H1 (cell line): ENCODE data around the gene NFIX. TPM values are rescaled to one million over a fixed set of nuclear protein-coding genes. Genes with fewer than 3 reads are reported as not detected.
A peak's percentile ranks its signal among the peaks of the same experiment; 100 is the strongest.

Experiments used
- CTCF ChIA-PET: fragments of 300-600 bp; sonication (Branson Sonifier 250); formaldehyde crosslinking; loops from one replicate; lab custom pipeline; 2021; ENCODE audit not compliant: partially characterized antibody; lab: Charles Lee
- POLR2A ChIA-PET: fragments of 300-600 bp; sonication (Branson Sonifier 250); formaldehyde crosslinking; loops from one replicate; lab custom pipeline; 2021; ENCODE audit warnings: inconsistent platforms; ENCODE audit not compliant: partially characterized antibody; lab: Charles Lee
- DNase-seq, 2 experiments: peaks; one replicate each; pipeline versions ENCODE4 v3.0.0 to v3.0.0-alpha.2; 2010 to 2022; ENCODE audit warnings: low spot score in 2 of 2, low read depth in 1 of 2, mixed read lengths in 1 of 2
- FAIRE-seq: peaks from 2 replicates; lab custom pipeline; 2011; peaks lifted over from hg19 to GRCh38; lab: Jason Lieb, UNC
- H2AFZ ChIP-seq: 2 replicates; pipeline ENCODE4 v1.8.1; 2012; ENCODE audit warnings: low read length, inconsistent platforms
- H2AK5ac ChIP-seq: 2 replicates; pipeline ENCODE4 v1.6.1; 2013; ENCODE audit warnings: low read depth, low read length
- H2BK120ac ChIP-seq: replicated peaks from 2 replicates; pipeline ENCODE3; 2013; ENCODE audit warnings: low read depth, low read length, inconsistent platforms
- H2BK12ac ChIP-seq: 2 replicates; pipeline ENCODE4 v1.6.1; 2013; ENCODE audit warnings: low read depth, low read length
- H2BK15ac ChIP-seq: 2 replicates; pipeline ENCODE4 v1.6.1; 2013; ENCODE audit warnings: low read length
- H2BK20ac ChIP-seq: 2 replicates; pipeline ENCODE4 v1.6.1; 2013; ENCODE audit warnings: low read length
- H2BK5ac ChIP-seq: 2 replicates; pipeline ENCODE4 v1.6.1; 2013; ENCODE audit warnings: low read depth, low read length
- H3K14ac ChIP-seq: 2 replicates; pipeline ENCODE4 v1.6.1; 2013; ENCODE audit warnings: inconsistent platforms; ENCODE audit not compliant: insufficient read length
- H3K18ac ChIP-seq: 2 replicates; pipeline ENCODE4 v1.6.1; 2013; ENCODE audit warnings: low read length; ENCODE audit errors: extremely low read depth
- H3K23ac ChIP-seq: 2 replicates; pipeline ENCODE4 v1.6.1; 2013; ENCODE audit warnings: inconsistent platforms; ENCODE audit not compliant: insufficient read length
- H3K23me2 ChIP-seq: 2 replicates; pipeline ENCODE4 v1.6.1; 2013; ENCODE audit warnings: low read depth, low read length
- H3K27ac ChIP-seq: 2 replicates; pipeline ENCODE4 v1.6.1; 2011; ENCODE audit warnings: low read depth, low read length, inconsistent platforms
- H3K27me3 ChIP-seq, 4 experiments: replicated peaks in 1 of 4; 1 replicate in 1 of 4; 2 replicates in 3 of 4; pipeline versions ENCODE4 v1.6.1 to v1.8.1; 2011 to 2013; ENCODE audit warnings: low read length in 3 of 4, mild to moderate bottlenecking in 3 of 4, inconsistent platforms in 2 of 4, mixed read lengths in 2 of 4, moderate library complexity in 1 of 4; ENCODE audit not compliant: control insufficient read depth in 3 of 4, insufficient read depth in 3 of 4; ENCODE audit errors: extremely low read depth in 1 of 4
- H3K36me3 ChIP-seq, 4 experiments: 2 replicates each; pipeline versions ENCODE4 v1.6.1 to v1.8.1; 2011 to 2013; ENCODE audit warnings: mild to moderate bottlenecking in 4 of 4, low read length in 3 of 4, moderate library complexity in 2 of 4, control low read depth in 1 of 4, inconsistent platforms in 1 of 4; ENCODE audit not compliant: insufficient read depth in 4 of 4, control insufficient read depth in 2 of 4
- H3K4ac ChIP-seq: replicated peaks from 2 replicates; pipeline ENCODE3; 2013; ENCODE audit warnings: low read length, low read depth, mixed read lengths, inconsistent platforms; ENCODE audit not compliant: insufficient read length
- H3K4me1 ChIP-seq, 4 experiments: replicated peaks in 1 of 4; 1 replicate in 1 of 4; 2 replicates in 3 of 4; pipeline versions ENCODE4 v1.6.1 to v1.8.1; 2011 to 2013; ENCODE audit warnings: low read length in 3 of 4, inconsistent platforms in 2 of 4, mixed read lengths in 1 of 4; ENCODE audit not compliant: insufficient read depth in 4 of 4, control insufficient read depth in 3 of 4
- H3K4me2 ChIP-seq, 2 experiments: 2 replicates each; pipeline versions ENCODE4 v1.6.1 to v1.8.1; 2011 to 2013; ENCODE audit warnings: low read depth in 2 of 2, low read length in 2 of 2, control low read depth in 1 of 2, inconsistent platforms in 1 of 2, mild to moderate bottlenecking in 1 of 2; ENCODE audit not compliant: insufficient read depth in 1 of 2
- H3K4me3 ChIP-seq, 4 experiments: fragments of 200-600, 300-600 bp in 1 of 4; sonication (generic), shearing (Covaris generic), sonication (Bioruptor Twin) in 1 of 4; 2 replicates each; pipeline versions ENCODE4 v1.5.1 to v1.8.1; 2011 to 2016; ENCODE audit warnings: low read length in 4 of 4, low read depth in 3 of 4, control low read depth in 2 of 4, inconsistent platforms in 2 of 4, mild to moderate bottlenecking in 2 of 4, mixed read lengths in 1 of 4, moderate library complexity in 1 of 4; ENCODE audit not compliant: insufficient read depth in 2 of 4; ENCODE audit errors: extremely low read depth in 1 of 4
- H3K56ac ChIP-seq: replicated peaks from 2 replicates; pipeline ENCODE3; 2013; ENCODE audit warnings: low read depth, mild to moderate bottlenecking, mixed read lengths, low read length, inconsistent platforms; ENCODE audit not compliant: insufficient read length
- H3K79me1 ChIP-seq: 2 replicates; pipeline ENCODE4 v1.6.1; 2013; ENCODE audit warnings: low read depth, low read length, control low read depth
- H3K79me2 ChIP-seq, 2 experiments: 2 replicates each; pipeline versions ENCODE4 v1.6.1 to v1.8.1; 2012 to 2013; ENCODE audit warnings: low read length in 2 of 2, mild to moderate bottlenecking in 2 of 2, inconsistent platforms in 1 of 2; ENCODE audit not compliant: insufficient read depth in 2 of 2, control insufficient read depth in 1 of 2
- H3K9ac ChIP-seq, 4 experiments: replicated peaks in 1 of 4; 1 replicate in 1 of 4; 2 replicates in 3 of 4; pipeline versions ENCODE4 v1.6.1 to v1.8.1; 2011 to 2013; ENCODE audit warnings: low read depth in 3 of 4, low read length in 3 of 4, control low read depth in 2 of 4, mild to moderate bottlenecking in 2 of 4, moderate library complexity in 2 of 4, inconsistent platforms in 1 of 4; ENCODE audit errors: extremely low read depth in 1 of 4
- H3K9me3 ChIP-seq, 2 experiments: 2 replicates each; pipeline versions ENCODE4 v1.6.1 to v1.8.1; 2012 to 2013; ENCODE audit warnings: mild to moderate bottlenecking in 2 of 2, moderate library complexity in 2 of 2, control low read depth in 1 of 2, inconsistent platforms in 1 of 2, low read depth in 1 of 2, low read length in 1 of 2, mixed read lengths in 1 of 2; ENCODE audit not compliant: insufficient read depth in 2 of 2
- H4K20me1 ChIP-seq, 2 experiments: replicated peaks in 1 of 2; 2 replicates each; pipeline versions ENCODE3 to v1.8.1; 2011 to 2013; ENCODE audit warnings: inconsistent platforms in 2 of 2, low read length in 2 of 2, mild to moderate bottlenecking in 1 of 2; ENCODE audit not compliant: insufficient read depth in 2 of 2, control insufficient read depth in 1 of 2
- H4K5ac ChIP-seq: 2 replicates; pipeline ENCODE4 v1.6.1; 2013; ENCODE audit warnings: low read length, low read depth, mixed read lengths, inconsistent platforms; ENCODE audit not compliant: insufficient read length
- H4K8ac ChIP-seq: 2 replicates; pipeline ENCODE4 v1.8.0; 2013; ENCODE audit warnings: mild to moderate bottlenecking, moderate library complexity, low read length, inconsistent platforms; ENCODE audit not compliant: insufficient read depth; ENCODE audit errors: extremely low read depth
- H4K91ac ChIP-seq: replicated peaks from 2 replicates; pipeline ENCODE3; 2013; ENCODE audit warnings: low read length, mixed read lengths, inconsistent platforms; ENCODE audit not compliant: insufficient read length
- WGBS, 2 experiments: shearing (Covaris generic) in 1 of 2; methylation state at CpG; one replicate each; pipeline versions ENCODE4 v1.1.6 to v1.1.7; 2013 to 2015; ENCODE audit warnings: low lambda C conversion rate in 2 of 2, mixed read lengths in 2 of 2, inconsistent platforms in 1 of 2, low coverage in 1 of 2, missing lambda C conversion rate in 1 of 2; ENCODE audit not compliant: insufficient replicate concordance in 2 of 2, insufficient coverage in 1 of 2, insufficient read length in 1 of 2; ENCODE audit errors: extremely low coverage in 1 of 2, missing lambda C conversion rate in 1 of 2; 5-methylcytosine and 5-hydroxymethylcytosine counted together
- polyA plus RNA-seq, 7 experiments: library from polyadenylated mRNA; depleted of rRNA in 3 of 7; stranded (reverse) in 5 of 7; unstranded in 2 of 7; fragments of >200 nt in 5 of 7; fragments of 200-250 nt in 2 of 7; gene quantifications; 1 replicate in 5 of 7; 2 replicates in 1 of 7; 4 replicates in 1 of 7; pipeline versions ENCODE4 v1.2.1 to v1.2.3, GENCODE V29; 2011 to 2013; ENCODE audit warnings: missing spikeins in 2 of 7, mixed read lengths in 2 of 7
- total RNA-seq: library from RNA; stranded (reverse); fragmentation: NEBNext Ultra II Directional; extraction: Animal tissue kit (Norgen Biotek cat#: 25700); gene quantifications from 2 replicates; pipeline ENCODE4 v1.2.1, GENCODE V29; 2021

Gene NFIX
- total and polyA plus RNA-seq, 2 of the 8 experiments (the other 6 are each of a cell fraction or from before 2014, with no cell fraction given), result 0.03 to 0.20 TPM

GRCh38 chr19:13083008-13083404, 87.7 kb downstream of the NFIX start:
- H4K20me1 ChIP-seq, result no peaks in the 10 kb centered on the region
- CTCF ChIA-PET, result interaction anchor here (1.4 to 48.8 kb wide), 9 partner anchors 10 to 118 kb away, joined by 4 to 1145 read pairs (median 9); no protein-coding TSS in a partner anchor
- peaks cover 0 to 16% (median 7%) of the 10 kb centered on the region in 4 experiments; a peak in 3 of 7 replicates for H3K27me3 ChIP-seq
- no peak overlapping the region for H4K8ac ChIP-seq
- no peaks in the 10 kb centered on the region for H3K79me1 ChIP-seq
- H2AK5ac ChIP-seq, result no peak overlapping the region
- H3K23ac ChIP-seq, result no peak overlapping the region
- FAIRE-seq, result no peak
- peak overlapping the region; percentile 62; the same call in 1 of the 2 replicates for H2BK12ac ChIP-seq
- peak overlapping the region; percentile 68; the same call in 1 of the 2 replicates for H2AFZ ChIP-seq
- H2BK15ac ChIP-seq, result 0 out of 2 replicates have a peak overlapping the region, but pooled peaks have one; percentile 9
- peaks cover 7 to 23% (median 14%) of the 10 kb centered on the region in 4 experiments for H3K4me1 ChIP-seq
- H3K27ac ChIP-seq, result no peak overlapping the region
- no peak overlapping the region for H3K4ac ChIP-seq
- H3K36me3 ChIP-seq, result no peaks in the 10 kb centered on the region
- H2BK20ac ChIP-seq, result no peak overlapping the region
- DNase-seq, result no peak
- peak overlapping the region; percentile 19; the same call in 1 of the 2 replicates for H3K18ac ChIP-seq
- no peaks in the 10 kb centered on the region for H3K23me2 ChIP-seq
- H4K91ac ChIP-seq, result no peak overlapping the region
- no peak overlapping the region for H2BK120ac ChIP-seq
- H3K4me2 ChIP-seq, result peak overlapping the region; percentile 5 to 27; a peak in 2 of 4 replicates
- H3K14ac ChIP-seq, result no peak overlapping the region
- no peak overlapping the region for H4K5ac ChIP-seq
- H2BK5ac ChIP-seq, result peak overlapping the region; percentile 68
- H3K4me3 ChIP-seq, result no peak overlapping the region
- no peaks in the 10 kb centered on the region for H3K9me3 ChIP-seq
- WGBS, 2 experiments, result 66% methylated on average over 7 of the region's 7 CpGs; no CpG with 5 or more reads in 1 of the 2 experiments
- H3K56ac ChIP-seq, result no peak overlapping the region
- no peak overlapping the region for H3K9ac ChIP-seq
- H3K79me2 ChIP-seq, result no peaks in the 10 kb centered on the region
- POLR2A ChIA-PET, result interaction anchor here (0.6 to 2.0 kb wide), 4 partner anchors 9 to 126 kb away, joined by 3 to 8 read pairs (median 4); partner anchors contain the start of gene GADD45GIP1
